ENCODE measurements around the gene CDC6. TPM values are rescaled to one million over a fixed set of nuclear protein-coding genes. Genes with fewer than 3 reads are reported as not detected.

CDC6 gene
- total RNA-seq, 1 donor, result 4.0 TPM

DNA sequence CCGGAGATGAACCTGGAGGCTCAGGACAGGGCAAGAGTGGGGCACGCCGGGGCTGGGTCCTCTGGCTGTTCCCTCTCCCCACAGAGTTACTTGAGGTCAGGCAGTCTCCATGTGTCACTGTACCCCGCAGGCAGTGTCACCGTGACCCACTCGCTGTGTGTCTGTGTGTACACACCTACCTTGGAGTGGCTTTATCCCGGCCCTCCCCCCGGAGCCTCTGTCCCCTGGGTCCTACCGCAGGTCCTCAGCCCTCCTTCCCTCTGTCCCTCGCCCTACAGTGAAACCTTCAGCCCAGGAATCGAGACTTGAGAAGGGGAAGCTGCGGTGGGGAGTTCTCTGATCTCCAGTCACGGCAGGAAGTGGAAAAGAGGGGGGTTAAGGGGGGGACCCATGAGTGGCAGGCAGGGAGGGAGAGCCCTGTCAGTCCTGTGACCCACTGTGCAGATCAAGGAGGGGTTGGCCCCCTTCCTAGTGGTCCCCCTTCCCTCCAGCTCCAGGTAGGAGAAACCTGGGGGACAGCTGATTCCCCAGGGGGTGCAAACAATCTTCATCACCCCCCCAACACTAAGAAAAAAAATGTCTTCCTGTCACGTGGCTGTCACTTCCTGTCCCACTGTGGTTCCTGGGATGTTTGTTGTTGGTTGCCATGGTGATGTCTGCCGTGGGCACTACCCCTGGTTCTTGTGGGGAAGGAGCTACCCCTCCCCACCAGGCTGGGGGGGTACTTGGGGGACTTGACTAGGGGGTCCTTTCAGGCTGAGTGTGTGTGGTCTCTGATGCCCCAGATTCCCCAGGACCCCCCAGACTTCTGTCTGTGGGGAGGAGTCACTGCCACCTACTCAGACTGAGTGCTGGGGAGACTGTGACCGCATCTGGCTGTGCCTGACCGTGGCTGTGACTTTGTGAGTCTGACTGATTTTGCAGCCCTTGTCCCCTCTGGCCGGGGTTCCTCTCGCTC, 35.0 kb downstream of the CDC6 start:
- DNase-seq (ENCODE audit: low read depth in 2 of 3, low spot score in 2 of 3), result peak; percentile 94 to 99 (median 98)

DNA sequence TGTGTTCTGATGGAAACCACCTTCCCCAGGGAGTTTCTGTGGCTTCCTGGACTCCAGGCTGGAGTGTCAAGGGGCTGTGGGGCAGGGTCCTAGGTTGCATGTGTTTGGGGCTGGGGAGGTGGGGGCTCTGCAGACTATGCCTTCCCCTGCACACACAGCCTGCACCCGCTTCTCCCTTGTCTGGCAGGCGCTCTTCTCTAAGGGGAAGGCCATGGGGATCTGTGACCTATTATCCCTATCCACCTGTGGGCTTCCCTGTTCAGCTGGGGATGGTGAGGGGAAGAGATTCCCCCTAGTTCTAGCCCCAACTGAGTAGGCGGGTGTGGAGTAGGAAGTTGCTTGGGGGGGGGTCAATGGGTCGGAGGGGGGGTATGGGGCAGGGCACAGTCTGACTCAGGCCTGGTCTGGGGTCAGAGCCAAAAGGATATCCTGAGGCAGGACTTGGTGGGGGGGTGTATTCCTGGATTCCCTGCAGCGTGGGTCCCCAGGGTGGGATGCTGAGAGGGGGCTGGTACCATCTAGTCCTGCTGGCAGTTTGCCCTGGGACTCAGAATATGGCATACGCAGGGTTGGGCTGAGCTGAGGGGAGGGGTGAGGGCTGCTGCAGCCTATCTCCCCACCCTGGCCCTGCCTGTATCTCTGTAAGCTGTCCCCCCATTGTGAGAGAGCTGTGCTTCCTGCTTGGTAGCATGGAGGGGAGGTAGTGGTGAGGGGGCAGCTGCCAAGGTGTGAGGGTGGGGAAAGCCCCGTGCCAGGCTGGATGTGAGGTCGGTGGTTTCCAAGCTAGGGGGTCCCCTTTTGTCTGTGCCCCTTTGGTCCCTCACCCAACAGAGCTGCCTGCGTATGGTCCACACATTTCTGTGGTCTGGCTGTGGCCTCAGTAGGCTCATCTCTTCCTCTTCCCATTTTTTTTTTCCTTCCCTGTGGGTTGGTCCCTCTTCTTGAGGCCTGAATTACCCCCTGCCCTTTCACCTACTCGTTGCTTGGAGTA, 36.0 kb downstream of the CDC6 start:
- DNase-seq (ENCODE audit: low read depth in 2 of 3, low spot score in 2 of 3), result peak in 2 of 3 donors; percentile 86 to 91

DNA sequence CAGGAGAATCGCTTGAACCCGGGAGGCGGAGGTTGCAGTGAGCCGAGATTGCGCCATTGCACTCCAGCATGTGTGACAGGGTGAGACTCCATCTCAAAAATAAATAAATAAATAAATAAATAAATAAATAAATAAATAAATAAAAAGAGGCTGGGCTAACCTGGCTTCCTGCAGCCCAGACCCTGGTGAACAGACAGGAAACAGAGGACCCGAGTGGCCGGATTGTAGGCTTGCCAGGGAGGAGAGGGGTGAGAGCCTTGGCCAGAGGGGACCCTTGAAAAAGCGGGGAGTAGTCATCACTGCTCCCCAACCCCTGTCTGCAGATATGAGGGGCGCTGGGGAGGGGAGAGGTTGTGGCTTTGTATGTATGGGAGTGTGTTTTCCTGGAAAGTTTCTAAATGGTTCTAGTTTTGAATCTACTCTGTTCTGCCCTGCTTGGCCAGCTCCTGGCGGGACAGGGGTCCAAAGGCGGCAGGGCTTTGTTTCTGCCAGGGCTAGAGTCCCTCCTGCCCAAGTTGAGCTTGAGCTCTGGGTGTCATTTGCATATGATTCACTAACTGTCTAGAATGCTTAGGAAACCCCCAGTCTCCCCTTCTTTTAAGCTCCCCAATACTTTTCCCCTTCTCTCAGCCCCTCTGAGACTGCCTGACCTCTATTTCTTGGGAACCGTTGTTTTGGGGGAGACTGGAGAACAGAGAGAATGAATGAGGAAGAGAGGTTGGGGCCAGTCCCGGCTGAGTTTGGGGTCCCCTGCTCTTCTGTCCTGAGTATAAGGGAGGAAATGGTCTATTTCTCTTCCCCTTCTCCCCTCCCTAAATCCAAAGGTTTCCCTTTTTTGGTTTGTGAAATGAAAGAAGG, 37.7 kb downstream of the CDC6 start:
- no peak for DNase-seq (ENCODE audit: low read depth in 2 of 3, low spot score in 2 of 3)

DNA sequence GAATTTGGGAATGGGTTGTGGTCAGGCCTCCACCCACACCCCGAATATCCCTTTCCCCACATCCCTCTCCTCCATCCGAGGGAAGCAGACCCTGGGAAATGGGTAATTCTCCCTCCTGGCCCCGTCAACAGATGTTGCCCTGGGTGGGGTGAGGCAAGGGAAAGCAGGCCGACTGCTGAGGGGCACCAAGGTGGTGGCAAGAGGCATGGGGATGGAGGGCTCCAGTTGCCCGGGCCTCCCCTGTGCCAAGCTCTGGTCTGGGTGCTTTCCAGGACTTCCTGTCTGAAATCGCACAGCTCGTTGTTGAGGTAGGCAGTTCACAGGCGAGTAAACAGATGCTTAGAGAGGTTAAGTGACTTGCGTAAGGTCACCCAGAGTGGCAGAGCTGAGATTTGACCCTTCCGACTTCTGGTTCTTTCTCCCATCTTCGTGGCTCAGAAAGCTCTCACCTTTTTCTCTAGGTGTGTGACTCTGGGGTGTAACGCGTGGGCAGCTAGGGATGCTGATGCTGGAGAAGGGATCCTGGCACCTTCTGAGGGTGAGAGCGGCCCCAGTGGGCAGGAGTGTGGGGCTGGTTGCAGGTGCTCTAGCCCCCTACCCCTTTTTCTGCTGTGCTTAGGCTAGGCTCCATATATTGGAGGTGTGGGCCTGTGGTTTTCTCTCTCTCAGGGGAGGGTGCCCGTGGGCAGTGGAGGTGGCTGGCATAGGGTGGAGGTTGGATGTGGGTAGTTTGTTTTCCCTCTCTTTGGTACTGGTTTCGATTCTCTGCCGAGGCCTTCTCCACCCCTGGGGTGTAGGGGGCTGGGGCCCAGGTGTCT, 38.5 kb downstream of the CDC6 start:
- DNase-seq (ENCODE audit: low read depth in 2 of 3, low spot score in 2 of 3), result peak in 1 of 3 donors; percentile 46

DNA sequence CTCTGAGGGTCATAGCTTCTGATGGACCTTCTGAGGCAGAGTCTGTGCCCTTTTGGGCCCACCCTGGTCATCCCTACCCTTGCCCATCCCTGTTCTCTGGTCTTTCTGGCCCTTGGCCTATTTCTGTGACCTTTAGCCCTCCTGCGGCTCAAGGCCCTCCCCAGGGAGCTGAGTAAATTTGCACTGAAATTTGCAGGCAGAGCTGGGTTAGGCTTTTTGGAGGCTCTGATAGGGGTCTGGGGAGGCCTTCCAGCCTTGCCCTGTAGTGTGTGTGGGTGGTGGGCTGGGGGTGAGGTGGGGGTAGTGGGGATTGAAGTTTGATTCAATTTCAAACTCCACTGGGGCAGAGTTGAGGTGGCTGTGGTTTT, 39.1 kb downstream of the CDC6 start:
- DNase-seq (ENCODE audit: low read depth in 2 of 3, low spot score in 2 of 3), result no peak

DNA sequence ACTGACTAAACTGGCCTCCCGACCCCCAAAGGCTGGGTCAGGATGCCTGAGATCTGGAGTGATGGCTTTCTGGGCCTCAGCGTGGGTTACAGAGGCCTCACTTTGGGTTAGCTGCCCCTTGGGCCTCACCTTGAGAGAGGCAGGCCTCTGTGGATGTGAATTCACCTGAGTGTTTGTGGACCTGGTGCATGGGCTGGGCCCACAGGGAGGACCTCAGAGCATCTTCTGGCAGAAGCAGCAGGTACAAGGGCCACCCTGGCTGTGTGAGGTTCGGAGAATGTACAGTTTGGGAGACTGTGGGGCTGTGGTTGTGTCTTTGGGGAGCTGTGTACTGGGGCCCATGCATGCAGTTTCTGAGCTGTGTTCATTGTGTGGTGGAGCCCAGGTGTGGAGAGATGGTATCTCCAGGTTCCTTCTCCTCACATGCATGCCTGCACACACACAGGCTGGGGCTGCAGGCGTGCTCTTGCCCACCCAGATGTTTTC, 39.6 kb downstream of the CDC6 start:
- DNase-seq (ENCODE audit: low read depth in 2 of 3, low spot score in 2 of 3), result no peak

DNA sequence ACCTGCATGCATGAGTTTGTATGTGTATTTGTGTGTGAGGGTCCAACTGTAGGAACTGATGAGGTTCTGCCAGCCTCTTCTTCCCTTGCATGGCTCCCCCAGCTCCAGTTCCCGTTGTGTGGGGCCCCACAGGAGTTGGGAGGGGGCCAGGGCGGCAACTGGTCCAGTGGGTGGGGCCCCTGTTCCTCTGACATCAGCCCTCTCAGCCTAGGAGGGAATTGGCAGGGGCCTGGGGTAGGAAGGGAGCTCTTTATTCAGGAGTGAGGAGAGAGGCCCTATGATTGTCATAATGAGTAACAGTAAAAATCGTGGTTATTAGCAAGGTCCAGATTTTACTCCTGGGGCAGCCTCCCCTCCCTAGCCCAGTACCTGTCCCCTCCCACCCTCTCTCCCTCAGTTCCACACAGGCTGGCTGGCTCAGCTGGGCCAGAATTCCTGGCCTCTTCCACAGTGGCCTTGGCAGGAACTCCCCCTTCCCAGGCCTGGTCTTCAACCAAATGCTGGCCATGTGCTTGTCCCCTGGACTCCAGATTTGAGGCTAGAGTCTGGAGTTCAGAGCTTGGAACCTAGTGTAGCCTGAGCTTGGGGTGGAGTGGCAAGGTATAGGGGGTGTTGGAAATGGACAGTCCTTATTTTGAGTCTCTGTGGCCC, 40.2 kb downstream of the CDC6 start:
- DNase-seq (ENCODE audit: low read depth in 2 of 3, low spot score in 2 of 3), result no peak

DNA sequence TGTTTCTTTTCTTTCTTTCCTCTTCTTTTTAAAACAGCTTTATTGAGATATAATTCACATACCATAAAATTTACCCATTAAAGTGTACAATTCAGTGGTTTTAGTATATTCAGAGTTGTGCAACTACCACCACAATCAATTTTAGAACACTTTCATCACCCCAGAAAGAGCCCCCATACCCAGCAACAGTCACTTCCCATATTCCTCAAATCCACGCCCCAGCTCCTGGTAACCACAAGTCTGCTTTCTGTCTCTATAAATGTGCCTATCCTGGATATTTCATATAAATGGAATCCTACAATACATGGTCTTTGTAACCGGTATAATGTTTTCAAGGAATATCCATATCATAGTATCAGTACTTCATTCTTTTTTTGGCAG, 40.7 kb downstream of the CDC6 start:
- DNase-seq (ENCODE audit: low read depth in 2 of 3, low spot score in 2 of 3), result no peak

DNA sequence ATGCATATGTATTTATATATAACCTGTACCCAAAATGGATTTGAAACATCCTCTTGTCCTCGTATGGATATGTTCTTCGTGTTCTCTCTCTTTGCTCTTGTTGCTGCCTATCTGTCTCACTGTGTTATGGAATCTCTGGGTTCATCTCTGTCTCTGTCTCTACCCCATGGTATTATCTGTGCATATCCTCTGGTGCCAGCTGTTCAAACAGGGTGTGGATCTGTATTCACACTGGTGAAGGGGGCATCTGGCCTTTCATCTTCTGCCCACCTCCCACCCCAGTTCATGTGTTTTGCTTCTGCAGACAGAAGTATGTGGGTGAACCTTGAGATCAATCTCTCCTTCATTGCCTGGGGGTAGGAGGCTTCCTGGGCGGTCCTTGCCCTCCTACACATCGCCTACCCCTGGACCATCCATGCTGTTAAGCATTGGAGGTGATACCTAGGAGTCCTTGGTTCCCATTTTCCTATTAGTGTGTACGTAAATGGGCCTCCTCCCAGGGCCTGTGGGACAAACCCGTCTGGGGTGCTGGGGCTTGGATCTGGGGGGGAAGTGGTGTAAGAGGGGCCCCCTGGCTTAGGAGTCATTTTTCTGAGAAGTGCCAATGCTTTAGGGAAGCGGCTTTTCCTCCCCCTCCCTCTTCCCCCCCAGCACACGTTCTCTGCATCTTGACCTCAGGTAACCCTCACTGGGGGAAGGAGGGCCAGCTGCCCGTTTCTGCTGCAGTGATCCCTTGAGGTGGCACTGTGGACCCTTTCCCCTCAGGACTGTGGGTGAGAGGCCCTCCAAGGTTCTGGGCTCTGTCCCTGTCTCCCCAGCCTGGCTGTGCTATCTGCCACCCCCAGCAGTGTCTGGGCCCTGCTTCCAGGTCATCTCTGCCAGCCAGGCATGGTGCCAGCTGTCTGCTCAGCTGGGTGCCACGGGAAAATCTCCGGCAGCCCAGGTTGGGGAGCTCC, 42.4 kb downstream of the CDC6 start:
- DNase-seq (ENCODE audit: low read depth in 2 of 3, low spot score in 2 of 3), result peak in 2 of 3 donors; percentile 75 to 84

DNA sequence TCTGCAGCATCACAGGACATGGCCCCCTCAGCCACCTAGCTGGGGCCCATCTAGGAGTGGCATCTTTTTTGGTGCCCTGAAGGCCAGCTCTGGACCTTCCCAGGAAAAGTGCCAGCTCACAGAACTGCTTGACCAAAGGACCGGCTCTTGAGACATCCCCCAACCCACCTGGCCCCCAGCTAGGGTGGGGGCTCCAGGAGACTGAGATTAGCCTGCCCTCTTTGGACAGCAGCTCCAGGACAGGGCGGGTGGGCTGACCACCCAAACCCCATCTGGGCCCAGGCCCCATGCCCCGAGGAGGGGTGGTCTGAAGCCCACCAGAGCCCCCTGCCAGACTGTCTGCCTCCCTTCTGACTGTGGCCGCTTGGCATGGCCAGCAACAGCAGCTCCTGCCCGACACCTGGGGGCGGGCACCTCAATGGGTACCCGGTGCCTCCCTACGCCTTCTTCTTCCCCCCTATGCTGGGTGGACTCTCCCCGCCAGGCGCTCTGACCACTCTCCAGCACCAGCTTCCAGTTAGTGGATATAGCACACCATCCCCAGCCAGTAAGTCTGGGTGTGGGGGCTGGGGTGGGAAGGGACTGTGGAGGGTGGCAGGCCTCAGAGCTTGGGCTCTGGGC, 43.3 kb downstream of the CDC6 start:
- DNase-seq (ENCODE audit: low read depth in 2 of 3, low spot score in 2 of 3), result no peak

DNA sequence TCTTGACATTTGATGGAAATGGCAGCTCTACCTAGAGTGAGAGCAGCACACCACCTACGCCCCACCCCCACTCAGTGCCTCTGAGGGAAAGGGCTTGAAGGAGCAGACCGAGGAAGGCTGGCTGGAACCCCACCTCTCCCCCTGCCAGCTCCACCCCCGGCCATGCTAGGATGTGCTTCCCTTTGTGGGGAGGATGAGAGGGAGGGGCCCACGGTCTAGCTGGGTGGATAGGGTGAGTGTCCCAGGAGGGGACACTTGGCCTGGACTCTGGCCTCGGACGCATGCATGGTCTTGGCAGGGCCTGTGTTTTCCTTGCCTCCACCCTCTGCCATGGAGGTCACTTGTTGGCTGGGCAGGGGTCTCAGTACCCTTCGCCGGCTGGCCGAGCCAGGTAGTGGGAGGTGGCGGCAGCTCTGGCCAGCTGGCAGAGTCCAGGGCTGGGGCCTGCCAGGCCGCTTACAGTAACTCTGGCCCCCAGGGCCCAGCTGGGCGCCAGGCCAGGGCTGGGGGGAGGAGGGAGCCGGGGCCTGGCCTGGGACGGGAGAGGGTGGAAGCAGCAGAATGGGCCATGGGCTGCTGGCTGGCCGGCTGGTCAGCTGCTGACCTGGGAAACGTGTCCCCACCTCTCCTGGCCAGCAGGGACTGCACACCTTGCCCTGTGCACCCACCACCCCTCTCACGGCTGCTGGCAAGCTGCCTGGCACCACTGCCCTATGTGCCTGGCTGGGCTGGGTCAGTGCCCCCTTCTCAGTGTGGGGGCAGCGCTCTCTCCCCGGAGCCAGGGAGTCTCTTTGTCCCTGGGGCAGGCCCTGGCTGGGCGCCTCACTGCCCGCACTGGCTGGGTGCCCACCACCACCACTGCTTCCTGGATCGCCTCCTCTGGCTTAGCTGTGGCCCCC, 44.3 kb downstream of the CDC6 start:
- DNase-seq (ENCODE audit: low read depth in 2 of 3, low spot score in 2 of 3), result no peak

DNA sequence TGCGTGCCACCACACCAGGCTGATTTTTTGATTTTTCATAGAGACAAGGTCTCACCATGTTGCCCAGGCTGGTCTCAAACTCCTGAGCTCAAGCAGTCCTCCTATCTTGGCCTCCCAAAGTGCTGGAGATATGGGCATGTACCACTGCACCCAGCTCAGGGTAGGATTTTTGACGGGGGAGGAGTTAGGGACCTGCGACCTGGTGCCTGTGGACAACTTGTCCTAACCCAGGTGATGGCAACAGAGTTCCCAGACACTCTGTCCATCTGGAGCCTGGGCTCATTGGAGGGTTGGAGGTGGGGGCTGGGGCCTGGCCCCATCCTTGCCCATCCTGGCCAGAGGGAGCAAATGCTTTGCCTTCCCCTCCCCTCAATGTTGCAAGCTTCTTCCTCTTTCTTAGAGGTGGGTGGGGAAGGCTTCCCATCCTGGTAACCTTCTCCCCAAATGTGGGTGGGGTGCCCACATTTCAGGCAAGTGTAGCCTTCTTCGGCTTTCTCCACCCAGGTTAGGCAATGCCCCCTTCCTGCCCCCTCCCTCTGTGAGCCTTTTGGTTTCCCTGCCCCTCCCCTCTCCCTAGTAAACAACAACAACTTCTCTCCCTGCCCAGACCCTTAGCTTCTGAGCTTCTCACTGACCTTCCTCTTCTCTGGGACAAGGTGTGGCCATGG, 46.2 kb downstream of the CDC6 start:
- no peak for DNase-seq (ENCODE audit: low read depth in 2 of 3, low spot score in 2 of 3)

DNA sequence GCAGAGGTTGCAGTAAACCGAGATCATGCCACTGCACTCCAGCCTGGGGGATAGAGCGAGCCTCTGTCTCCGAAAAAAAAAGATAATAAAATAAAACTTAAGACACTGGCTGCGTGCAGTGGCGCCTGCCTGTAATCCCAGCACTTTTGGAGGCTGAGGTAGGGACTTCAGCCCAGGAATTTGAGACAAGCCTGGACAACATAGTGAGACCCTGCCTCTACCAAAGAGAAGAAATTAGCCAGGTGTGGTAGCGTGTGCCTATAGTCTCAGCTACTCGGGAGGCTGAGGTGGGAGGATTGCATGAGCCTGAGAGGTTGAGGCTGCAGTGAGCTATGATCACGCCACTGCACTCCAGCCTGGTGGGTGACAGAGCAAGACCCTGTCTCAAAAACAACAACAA, 47.9 kb downstream of the CDC6 start:
- DNase-seq (ENCODE audit: low read depth in 2 of 3, low spot score in 2 of 3), result no peak

DNA sequence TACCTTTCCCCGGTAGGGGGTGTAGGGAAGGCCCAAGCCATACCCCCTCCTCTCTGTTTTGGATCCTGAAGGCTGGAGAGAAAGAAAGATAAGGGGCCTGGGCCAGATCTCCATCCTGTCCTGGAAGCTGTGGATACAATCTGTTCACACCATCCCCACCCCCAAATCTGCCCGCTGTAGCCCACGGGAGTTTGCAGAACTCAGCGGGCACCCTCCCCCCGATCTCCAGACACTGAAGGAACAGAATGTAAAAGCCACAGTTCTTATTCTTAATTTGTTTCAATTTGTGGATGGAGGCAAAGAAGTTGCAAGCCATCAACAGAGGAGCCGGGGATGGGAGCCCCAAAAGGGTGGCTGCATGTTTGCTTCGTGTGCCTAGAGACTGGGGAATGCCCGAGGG, 49.7 kb downstream of the CDC6 start:
- no peak for DNase-seq (ENCODE audit: low read depth in 2 of 3, low spot score in 2 of 3)

DNA sequence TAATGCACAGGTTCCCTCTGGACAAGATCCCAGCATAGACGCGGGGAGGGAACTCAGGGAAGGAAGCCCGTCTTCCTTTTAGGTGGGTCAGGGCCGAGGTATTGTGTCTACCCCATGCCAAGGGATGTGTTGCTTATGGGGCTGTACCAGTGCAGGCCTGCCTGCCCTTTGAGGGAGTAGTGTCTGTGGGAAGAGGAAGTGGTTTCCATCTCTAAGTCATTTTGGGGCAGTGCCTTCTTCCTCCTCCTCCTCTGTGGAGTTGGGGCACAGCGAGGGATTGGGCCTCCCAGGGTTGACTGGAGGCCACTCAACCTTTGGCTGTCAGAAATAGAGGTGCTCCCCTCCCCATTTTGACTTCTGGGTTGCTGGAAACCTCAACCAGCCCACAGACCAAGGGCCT, 50.4 kb downstream of the CDC6 start:
- DNase-seq (ENCODE audit: low read depth in 2 of 3, low spot score in 2 of 3), result no peak

All from hematopoietic multipotent progenitor cell (in vitro differentiated cells).